ENCODE measurements around the gene INSR. TPM values are rescaled to one million over a fixed set of nuclear protein-coding genes. Genes with fewer than 3 reads are reported as not detected.

INSR gene
- polyA plus RNA-seq, 2 of the 4 experiments (the other 2 are of a cell fraction) = 1.8 to 3.3 TPM

DNA sequence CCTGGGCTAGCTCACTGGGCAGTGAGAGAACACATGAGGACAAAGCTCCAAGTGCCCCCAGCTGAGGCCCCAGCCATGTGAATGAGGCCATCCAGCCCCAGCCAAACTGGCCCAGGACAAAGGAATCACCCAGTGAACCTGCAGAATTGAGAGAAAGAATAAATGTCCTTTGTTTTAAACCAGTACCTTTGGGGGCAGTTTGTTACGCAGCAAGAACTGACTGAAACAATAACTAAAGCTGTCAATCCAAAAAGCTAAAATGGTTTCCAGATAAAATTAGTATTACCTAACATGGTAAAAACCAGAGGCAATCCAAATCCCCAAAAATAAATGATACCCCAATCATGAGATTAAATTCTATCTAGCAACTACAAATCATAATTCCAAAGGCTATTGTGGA, 155.1 kb downstream of the INSR start:
- ChIA-PET POLR2A (no interaction called here), CTCF (interaction anchor here (0.6 to 4.2 kb wide), 4 partner anchors 10 to 500 kb away, joined by 3 to 16 read pairs (median 4); no protein-coding TSS in a partner anchor)
- Histone ChIP-seq H3K4me2 (no peak overlapping the region), H3K4me1 (peaks cover 16% of the 10 kb centered on the region), H3K9me3 (no peaks in the 10 kb centered on the region), H3K27ac (no peak overlapping the region), H3K4me3 (no peak overlapping the region)
- ATAC-seq (no peak), DNase-seq (ENCODE audit: low read depth in 1 of 2, low spot score in 1 of 2) (no peak), FAIRE-seq (no peak)
- TF ChIP-seq RFX5 (IDR thresholded peaks at IDR 0.05) = no peak
- TF ChIP-seq, protein P1, sequence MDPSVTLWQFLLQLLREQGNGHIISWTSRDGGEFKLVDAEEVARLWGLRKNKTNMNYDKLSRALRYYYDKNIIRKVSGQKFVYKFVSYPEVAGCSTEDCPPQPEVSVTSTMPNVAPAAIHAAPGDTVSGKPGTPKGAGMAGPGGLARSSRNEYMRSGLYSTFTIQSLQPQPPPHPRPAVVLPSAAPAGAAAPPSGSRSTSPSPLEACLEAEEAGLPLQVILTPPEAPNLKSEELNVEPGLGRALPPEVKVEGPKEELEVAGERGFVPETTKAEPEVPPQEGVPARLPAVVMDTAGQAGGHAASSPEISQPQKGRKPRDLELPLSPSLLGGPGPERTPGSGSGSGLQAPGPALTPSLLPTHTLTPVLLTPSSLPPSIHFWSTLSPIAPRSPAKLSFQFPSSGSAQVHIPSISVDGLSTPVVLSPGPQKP (IDR thresholded peaks at IDR 0.05; ENCODE audit: low read depth, low read length) = no peak
- TF ChIP-seq CHD4 (IDR thresholded peaks at IDR 0.05; ENCODE audit: borderline replicate concordance) = no peak
- TF ChIP-seq NFE2L2 (conservative IDR thresholded peaks at IDR 0.05; ENCODE audit: low read length) = no peak
- no peak for TF ChIP-seq MAZ (IDR thresholded peaks at IDR 0.05; ENCODE audit: borderline replicate concordance, low read depth, low read length)
- no peak for TF ChIP-seq NPAS2 (CRISPR knock-in tag; IDR thresholded peaks at IDR 0.05; ENCODE audit: borderline replicate concordance)
- TF ChIP-seq, protein P2, sequence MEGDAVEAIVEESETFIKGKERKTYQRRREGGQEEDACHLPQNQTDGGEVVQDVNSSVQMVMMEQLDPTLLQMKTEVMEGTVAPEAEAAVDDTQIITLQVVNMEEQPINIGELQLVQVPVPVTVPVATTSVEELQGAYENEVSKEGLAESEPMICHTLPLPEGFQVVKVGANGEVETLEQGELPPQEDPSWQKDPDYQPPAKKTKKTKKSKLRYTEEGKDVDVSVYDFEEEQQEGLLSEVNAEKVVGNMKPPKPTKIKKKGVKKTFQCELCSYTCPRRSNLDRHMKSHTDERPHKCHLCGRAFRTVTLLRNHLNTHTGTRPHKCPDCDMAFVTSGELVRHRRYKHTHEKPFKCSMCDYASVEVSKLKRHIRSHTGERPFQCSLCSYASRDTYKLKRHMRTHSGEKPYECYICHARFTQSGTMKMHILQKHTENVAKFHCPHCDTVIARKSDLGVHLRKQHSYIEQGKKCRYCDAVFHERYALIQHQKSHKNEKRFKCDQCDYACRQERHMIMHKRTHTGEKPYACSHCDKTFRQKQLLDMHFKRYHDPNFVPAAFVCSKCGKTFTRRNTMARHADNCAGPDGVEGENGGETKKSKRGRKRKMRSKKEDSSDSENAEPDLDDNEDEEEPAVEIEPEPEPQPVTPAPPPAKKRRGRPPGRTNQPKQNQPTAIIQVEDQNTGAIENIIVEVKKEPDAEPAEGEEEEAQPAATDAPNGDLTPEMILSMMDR (IDR thresholded peaks at IDR 0.05) = no peak
- no peak for TF ChIP-seq ZSCAN20 (CRISPR knock-in tag; IDR thresholded peaks at IDR 0.05)
- TF ChIP-seq POLR2AphosphoS2 (conservative IDR thresholded peaks at IDR 0.05; ENCODE audit: low read length) = no peak
- TF ChIP-seq, protein P3, sequence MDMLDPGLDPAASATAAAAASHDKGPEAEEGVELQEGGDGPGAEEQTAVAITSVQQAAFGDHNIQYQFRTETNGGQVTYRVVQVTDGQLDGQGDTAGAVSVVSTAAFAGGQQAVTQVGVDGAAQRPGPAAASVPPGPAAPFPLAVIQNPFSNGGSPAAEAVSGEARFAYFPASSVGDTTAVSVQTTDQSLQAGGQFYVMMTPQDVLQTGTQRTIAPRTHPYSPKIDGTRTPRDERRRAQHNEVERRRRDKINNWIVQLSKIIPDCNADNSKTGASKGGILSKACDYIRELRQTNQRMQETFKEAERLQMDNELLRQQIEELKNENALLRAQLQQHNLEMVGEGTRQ (IDR thresholded peaks at IDR 0.05) = no peak
- TF ChIP-seq CBX2 (IDR thresholded peaks at IDR 0.05; ENCODE audit: borderline replicate concordance, low read depth) = no peak
- TF ChIP-seq FOSL2 (IDR thresholded peaks at IDR 0.05) = no peak
- TF ChIP-seq FOSL2 (CRISPR knock-in tag; IDR thresholded peaks at IDR 0.05) = no peak
- TF ChIP-seq EP300 (IDR thresholded peaks at IDR 0.05) = no peak
- no peak for TF ChIP-seq HOXB13 (CRISPR knock-in tag; IDR thresholded peaks at IDR 0.05; ENCODE audit: low read depth)
- TF ChIP-seq HOXA7 (CRISPR knock-in tag; IDR thresholded peaks at IDR 0.05) = no peak
- TF ChIP-seq RNF2 (IDR thresholded peaks at IDR 0.05; ENCODE audit: borderline replicate concordance, low read depth) = no peak
- TF ChIP-seq, protein P4, sequence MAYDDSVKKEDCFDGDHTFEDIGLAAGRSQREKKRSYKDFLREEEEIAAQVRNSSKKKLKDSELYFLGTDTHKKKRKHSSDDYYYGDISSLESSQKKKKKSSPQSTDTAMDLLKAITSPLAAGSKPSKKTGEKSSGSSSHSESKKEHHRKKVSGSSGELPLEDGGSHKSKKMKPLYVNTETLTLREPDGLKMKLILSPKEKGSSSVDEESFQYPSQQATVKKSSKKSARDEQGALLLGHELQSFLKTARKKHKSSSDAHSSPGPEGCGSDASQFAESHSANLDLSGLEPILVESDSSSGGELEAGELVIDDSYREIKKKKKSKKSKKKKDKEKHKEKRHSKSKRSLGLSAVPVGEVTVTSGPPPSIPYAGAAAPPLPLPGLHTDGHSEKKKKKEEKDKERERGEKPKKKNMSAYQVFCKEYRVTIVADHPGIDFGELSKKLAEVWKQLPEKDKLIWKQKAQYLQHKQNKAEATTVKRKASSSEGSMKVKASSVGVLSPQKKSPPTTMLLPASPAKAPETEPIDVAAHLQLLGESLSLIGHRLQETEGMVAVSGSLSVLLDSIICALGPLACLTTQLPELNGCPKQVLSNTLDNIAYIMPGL (CRISPR knock-in tag; IDR thresholded peaks at IDR 0.05; ENCODE audit: borderline replicate concordance) = no peak
- TF ChIP-seq ESRRA (IDR thresholded peaks at IDR 0.05; ENCODE audit: borderline replicate concordance, low read length) = no peak
- TF ChIP-seq CEBPB (IDR thresholded peaks at IDR 0.05) = no peak
- 100% methylated on average over 1 of the region's 1 CpG for WGBS (ENCODE audit: missing lambda C conversion rate)

DNA sequence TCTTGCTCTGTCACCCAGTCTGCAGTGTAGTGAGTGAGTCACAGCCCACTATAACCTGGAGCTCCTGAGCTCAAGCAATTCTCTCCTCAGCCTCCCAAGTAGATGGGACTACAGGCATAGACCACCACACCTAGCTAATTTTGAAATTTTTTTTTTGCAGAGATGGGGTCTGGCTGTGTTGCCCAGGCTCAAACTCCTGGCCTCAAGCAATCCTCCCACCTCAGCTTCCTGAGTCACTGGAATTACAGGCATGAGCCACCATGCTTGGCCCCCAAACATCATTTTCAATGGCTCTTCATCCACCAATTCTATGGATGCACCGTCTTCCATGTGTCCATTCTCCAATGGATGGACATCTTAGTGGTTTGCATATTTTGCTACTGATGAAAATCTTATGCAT, 155.8 kb downstream of the INSR start:
- Histone ChIP-seq H3K4me2 (no peak overlapping the region), H3K4me1 (peaks cover 16% of the 10 kb centered on the region), H3K9me3 (no peaks in the 10 kb centered on the region), H3K4me3 (no peak overlapping the region), H3K27ac (no peak overlapping the region)
- no peak for ATAC-seq
- DNase-seq (ENCODE audit: low read depth in 1 of 2, low spot score in 1 of 2) = no peak
- POLR2A ChIA-PET = interaction anchor here (0.5 kb wide), 1 partner anchor 433 kb away, joined by 3 read pairs; no protein-coding TSS in a partner anchor
- CTCF ChIA-PET = interaction anchor here (1.4 to 4.2 kb wide), 3 partner anchors 11 to 216 kb away, joined by 3 to 16 read pairs (median 6); no protein-coding TSS in a partner anchor
- FAIRE-seq = no peak
- WGBS (ENCODE audit: missing lambda C conversion rate) = 88% methylated on average over 1 of the region's 1 CpG
- TF ChIP-seq HOXB5 (CRISPR knock-in tag; IDR thresholded peaks at IDR 0.05) (no peak), MAZ (IDR thresholded peaks at IDR 0.05; ENCODE audit: borderline replicate concordance, low read depth, low read length) (no peak), CHD4 (IDR thresholded peaks at IDR 0.05; ENCODE audit: borderline replicate concordance) (no peak), SMC3 (IDR thresholded peaks at IDR 0.05) (no peak), JUN (IDR thresholded peaks at IDR 0.05) (no peak), CHD2 (IDR thresholded peaks at IDR 0.05; ENCODE audit: low read length, partially characterized antibody) (no peak), HOXA7 (CRISPR knock-in tag; IDR thresholded peaks at IDR 0.05) (no peak), ZFP36 (IDR thresholded peaks at IDR 0.05; ENCODE audit: borderline replicate concordance, partially characterized antibody) (no peak), JUNB (IDR thresholded peaks at IDR 0.05) (no peak), HEYL (CRISPR knock-in tag; IDR thresholded peaks at IDR 0.05) (no peak), EHF (CRISPR knock-in tag; IDR thresholded peaks at IDR 0.05) (no peak), GATA3 (IDR thresholded peaks at IDR 0.05; ENCODE audit: borderline replicate concordance) (no peak), KDM5A (IDR thresholded peaks at IDR 0.05) (no peak)
- TF ChIP-seq, protein P5, sequence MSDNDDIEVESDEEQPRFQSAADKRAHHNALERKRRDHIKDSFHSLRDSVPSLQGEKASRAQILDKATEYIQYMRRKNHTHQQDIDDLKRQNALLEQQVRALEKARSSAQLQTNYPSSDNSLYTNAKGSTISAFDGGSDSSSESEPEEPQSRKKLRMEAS (IDR thresholded peaks at IDR 0.05) = no peak
- TF ChIP-seq, protein P1 (IDR thresholded peaks at IDR 0.05; ENCODE audit: low read depth, low read length) = no peak
- TF ChIP-seq, protein P6, sequence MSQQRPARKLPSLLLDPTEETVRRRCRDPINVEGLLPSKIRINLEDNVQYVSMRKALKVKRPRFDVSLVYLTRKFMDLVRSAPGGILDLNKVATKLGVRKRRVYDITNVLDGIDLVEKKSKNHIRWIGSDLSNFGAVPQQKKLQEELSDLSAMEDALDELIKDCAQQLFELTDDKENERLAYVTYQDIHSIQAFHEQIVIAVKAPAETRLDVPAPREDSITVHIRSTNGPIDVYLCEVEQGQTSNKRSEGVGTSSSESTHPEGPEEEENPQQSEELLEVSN (IDR thresholded peaks at IDR 0.05; ENCODE audit: borderline replicate concordance, low read depth) = no peak

Measured in A549 (cell line).